SK-N-SH treated with all-trans-retinoic acid at 6 μM for 48 hours (cell line): Measurements from ENCODE around the gene TLX2.

Experiments
- CREB5 ChIP-seq: fragments of 250-450 bp; sonication (Bioruptor Pico); IDR thresholded peaks from 2 replicates; pipeline ENCODE4 v1.5.1; 2020; ENCODE audit warnings: low read depth, mild to moderate bottlenecking, moderate library complexity
- ESRRG ChIP-seq: fragments of 250-450 bp; sonication (Bioruptor Pico); IDR thresholded peaks from 2 replicates; pipeline ENCODE4 v1.6.1; 2021; ENCODE audit warnings: mild to moderate bottlenecking
- PATZ1 ChIP-seq: fragments of 250-450 bp; sonication (Bioruptor Pico); IDR thresholded peaks from 2 replicates; pipeline ENCODE4 v1.8.0; 2020; ENCODE audit warnings: mild to moderate bottlenecking, moderate library complexity, borderline replicate concordance
- RARB ChIP-seq: fragments of 250-450 bp; sonication (Bioruptor Pico); IDR thresholded peaks from 2 replicates; pipeline ENCODE4 v1.8.0; 2021; ENCODE audit warnings: mild to moderate bottlenecking, moderate library complexity
- ZFP3 ChIP-seq: fragments of 250-450 bp; sonication (Bioruptor Pico); IDR thresholded peaks from 2 replicates; pipeline ENCODE4 v1.5.0; 2020; ENCODE audit warnings: mild to moderate bottlenecking, moderate library complexity
- ZNF565 ChIP-seq: fragments of 450-650 bp; formaldehyde crosslinking; conservative IDR thresholded peaks from 2 replicates; pipeline ENCODE4 v1.5.0; 2020; ENCODE audit warnings: low read depth, mild to moderate bottlenecking, moderate library complexity
- ZNF8 ChIP-seq: fragments of 450-650 bp; formaldehyde crosslinking; IDR thresholded peaks from 2 replicates; pipeline ENCODE4 v1.5.0; 2020; ENCODE audit warnings: mild to moderate bottlenecking, moderate library complexity

- TF ChIP-seq RARB (no peak), ZNF8 (no peak), ZNF565 (CRISPR knock-in tag) (no peak), PATZ1 (CRISPR knock-in tag) (no peak), ESRRG (CRISPR knock-in tag) (no peak), CREB5 (CRISPR knock-in tag) (no peak), ZFP3 (CRISPR knock-in tag) (no peak)
Measured at GRCh38 chr2:74522516-74522915, 8.3 kb downstream of the TLX2 start.
